HG03159 (cell line): ENCODE data around the gene RDH16.
"Not testable (repeated sequence)": the region's sequence is repeated elsewhere in the genome, so short reads cannot be mapped to it uniquely, and the experiment has no call there.

Experiments used
- ATAC-seq: cut with Tn5 transposase; IDR thresholded peaks from one replicate; pipeline ENCODE4 v1.9.1; 2021; ENCODE audit warnings: mild to moderate bottlenecking, moderate library complexity; ENCODE audit not compliant: unreplicated experiment

RDH16 gene

GRCh38 chr12:56989861-56990610 lies 32.6 kb upstream of the RDH16 start:
- no peak for ATAC-seq

DNA sequence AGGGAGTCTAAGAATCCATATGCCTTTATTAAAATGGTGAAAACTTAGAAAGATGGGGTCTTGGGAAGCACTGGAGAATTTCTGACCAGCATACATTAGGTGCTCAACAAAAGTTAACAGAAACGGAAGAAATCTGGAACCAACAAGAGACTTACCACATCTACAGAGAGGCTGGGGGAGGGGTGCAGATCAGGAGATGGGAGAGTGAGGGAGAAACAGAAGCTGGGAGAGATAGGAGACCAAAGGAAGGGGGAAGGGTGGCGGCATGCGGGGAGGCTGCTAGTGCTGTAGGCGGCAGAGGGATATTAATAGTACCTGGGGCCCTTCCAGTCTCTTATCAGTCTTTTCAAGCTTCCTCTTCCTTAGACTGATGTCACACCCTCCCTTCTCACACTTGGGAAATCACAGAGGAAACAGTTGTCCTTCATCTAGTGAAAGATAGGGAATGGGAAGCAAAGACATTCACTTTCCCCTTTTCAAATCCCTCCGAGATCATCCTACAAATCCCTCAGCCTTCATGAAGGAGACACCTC lies 30.9 kb upstream of the RDH16 start:
- no peak for ATAC-seq

DNA sequence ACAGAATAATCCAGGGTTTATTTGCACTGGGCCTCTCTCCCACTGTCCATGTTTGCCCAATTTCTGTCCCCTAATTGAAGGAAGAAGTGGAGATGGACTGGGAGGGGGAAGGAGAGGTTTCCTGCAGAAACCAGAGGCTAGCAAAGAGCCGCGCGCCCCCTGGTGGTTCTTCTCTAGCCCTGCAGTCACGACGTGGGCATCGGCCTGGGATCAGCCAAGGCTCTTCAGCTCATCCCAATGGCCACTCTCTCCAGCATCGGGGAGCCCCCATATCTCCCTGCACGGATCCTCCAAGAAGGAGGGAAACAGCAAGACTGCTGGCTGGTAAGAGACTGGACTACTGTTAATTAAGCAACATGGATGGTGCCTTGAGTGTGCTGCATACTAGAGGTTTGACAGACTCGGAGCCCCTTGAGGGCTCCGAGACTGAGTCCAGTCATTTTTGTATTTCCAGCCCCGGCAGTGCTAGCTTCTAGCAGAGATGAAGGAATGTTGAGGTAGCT lies 30.2 kb upstream of the RDH16 start:
- ATAC-seq, result no peak

GRCh38 chr12:56987011-56987410 lies 29.6 kb upstream of the RDH16 start:
- ATAC-seq, result no peak

DNA sequence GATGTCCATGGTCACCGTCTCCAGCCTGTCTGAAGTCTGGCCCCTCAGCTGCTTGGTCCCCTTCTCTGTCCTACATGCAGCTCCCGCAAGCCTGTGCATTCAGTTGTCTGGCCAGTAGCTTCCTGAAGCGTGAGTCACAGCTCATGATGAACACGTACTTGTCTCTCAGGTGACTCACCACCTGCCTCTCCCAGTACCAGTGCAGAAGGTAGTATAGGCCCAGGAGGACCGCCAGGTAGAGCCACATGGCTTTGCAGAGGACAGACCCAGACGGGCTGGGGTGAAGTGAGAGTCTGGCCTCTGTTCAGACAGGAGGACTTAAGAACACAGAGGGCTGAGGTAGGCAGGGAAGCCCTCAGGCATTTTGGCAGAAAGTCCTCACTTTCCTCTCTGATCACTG lies 28.3 kb upstream of the RDH16 start:
- not testable (repeated sequence) for ATAC-seq

DNA sequence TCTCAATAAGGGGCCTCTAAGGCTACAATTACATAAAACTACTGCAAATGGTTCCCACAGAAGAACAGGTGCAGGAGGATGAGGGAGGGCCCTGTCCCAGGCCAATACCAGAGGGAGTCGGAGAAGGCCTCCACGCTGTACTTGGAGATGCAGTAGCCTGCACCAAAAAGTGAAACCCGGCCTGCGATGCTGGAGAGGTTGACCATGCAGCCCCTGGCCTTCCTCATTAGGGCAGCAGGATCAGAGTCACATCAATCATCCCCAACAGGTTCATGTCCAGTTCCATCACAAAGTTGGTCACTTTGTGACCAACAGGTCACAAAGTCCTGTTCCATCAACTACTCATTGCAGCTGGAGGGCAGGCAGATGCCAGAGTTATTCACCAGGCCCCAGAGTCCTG lies 26.0 kb upstream of the RDH16 start:
- ATAC-seq, result no peak

- ATAC-seq, result not testable (repeated sequence)
These were observed 25.3 kb upstream of the RDH16 start for GRCh38 chr12:56982578-56983236.

DNA sequence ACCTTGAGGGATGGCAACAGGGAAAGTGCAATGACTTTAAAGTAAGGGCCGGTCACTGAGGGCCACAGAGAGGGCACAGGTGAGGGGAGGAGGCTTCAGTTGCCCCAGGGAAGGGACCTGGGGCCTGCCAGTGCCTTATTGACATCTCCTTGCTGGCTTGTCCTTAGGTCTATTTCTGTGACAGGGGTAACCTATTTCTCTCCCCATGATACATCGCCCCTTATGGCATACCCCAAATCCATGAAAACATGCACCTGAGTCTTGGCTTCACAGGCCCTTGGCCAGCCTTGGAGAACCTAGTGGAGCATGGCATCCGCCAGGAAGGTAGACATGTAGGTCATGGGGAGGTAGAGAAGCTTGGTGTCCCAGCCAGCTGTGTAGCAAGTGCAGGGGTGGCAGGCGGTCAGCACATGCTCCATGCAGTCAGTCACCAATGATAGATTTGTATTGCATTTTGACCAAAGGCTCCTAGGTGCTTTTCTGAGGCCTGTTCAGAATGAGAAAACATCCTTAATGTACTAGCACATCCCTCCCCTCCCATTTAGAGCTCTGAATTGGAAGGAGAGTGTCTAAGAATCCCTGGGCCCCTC lies 23.6 kb upstream of the RDH16 start:
- no peak for ATAC-seq

DNA sequence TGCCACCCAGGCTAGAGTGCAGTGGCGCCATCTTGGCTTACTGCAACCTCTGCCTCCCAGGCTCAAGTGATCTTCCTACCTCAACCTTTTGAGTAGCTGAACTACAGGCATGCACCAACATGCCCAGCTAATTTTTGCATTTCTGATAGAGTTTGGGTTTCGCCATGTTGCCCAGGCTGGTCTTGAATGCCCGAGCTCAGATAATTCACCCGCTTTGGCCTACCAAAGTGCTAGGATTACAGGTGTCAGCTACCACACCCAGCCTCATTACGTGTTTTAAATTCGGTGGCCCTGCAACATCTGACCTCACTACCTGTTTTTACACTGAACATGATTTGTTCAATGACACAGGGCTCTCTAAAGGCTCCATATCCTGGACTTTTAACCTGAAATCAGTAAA lies 22.9 kb upstream of the RDH16 start:
- no peak for ATAC-seq

DNA sequence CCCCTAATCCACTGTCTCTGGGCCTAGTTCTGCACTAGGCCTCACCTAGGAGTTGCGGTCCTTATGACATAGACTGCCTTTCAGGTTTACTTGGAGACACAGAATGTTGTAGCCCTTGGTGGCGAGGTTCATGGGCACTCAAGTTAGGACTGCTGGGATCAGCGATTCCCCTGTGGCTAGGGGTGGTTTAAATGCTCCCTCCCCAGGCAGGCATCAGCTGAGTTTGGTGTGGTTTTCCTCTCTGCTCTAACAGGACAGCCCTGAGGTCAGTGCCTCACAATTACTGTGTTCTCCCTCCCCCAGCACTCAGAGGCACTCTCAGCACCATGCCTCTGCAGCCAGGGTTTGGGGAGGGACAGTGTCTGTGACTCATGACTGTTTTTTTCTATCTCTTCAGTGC lies 22.2 kb upstream of the RDH16 start:
- ATAC-seq, result no peak

GRCh38 chr12:56978397-56979138 lies 21.2 kb upstream of the RDH16 start:
- ATAC-seq, result no peak

DNA sequence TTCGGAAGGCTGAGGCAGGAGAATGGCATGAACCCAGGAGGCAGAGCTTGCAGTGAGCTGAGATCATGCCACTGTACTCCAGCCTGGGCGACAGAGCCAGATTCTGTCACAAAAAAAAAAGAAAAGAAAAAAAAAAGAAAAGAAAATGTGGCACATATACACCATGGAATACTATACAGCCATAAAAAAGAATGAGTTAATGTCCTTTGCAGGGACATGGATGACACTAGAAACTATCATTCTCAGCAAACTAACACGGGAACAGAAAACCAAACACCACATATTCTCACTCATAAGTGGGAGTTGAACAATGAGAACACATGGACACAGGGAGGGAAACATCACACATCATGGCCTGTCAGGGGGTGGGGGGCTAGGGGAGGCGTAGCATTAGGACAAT lies 20.0 kb upstream of the RDH16 start:
- not testable (repeated sequence) for ATAC-seq

GRCh38 chr12:56974224-56974623 lies 16.8 kb upstream of the RDH16 start:
- not testable (repeated sequence) for ATAC-seq

- ATAC-seq, result not testable (repeated sequence)
These were observed 11.5 kb upstream of the RDH16 start for GRCh38 chr12:56968910-56969309.

- ATAC-seq, result not testable (repeated sequence)
These were observed 8.7 kb upstream of the RDH16 start for GRCh38 chr12:56965997-56966642.

DNA sequence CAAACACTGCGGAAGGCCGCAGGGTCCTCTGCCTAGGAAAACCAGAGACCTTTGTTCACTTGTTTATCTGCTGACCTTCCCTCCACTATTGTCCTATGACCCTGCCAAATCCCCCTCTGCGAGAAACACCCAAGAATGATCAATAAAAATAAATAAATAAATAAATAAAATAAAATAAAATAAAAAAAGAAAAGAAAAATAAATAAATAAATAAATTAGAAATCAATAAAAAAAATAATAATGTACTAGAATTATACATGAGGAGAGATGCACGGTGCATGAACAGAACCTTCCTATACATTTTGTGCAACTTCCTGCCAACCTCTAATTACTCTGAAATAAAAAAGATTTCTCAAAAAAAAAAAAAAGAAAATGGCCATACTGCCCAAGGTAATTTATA lies 7.7 kb upstream of the RDH16 start:
- ATAC-seq, result not testable (repeated sequence)

DNA sequence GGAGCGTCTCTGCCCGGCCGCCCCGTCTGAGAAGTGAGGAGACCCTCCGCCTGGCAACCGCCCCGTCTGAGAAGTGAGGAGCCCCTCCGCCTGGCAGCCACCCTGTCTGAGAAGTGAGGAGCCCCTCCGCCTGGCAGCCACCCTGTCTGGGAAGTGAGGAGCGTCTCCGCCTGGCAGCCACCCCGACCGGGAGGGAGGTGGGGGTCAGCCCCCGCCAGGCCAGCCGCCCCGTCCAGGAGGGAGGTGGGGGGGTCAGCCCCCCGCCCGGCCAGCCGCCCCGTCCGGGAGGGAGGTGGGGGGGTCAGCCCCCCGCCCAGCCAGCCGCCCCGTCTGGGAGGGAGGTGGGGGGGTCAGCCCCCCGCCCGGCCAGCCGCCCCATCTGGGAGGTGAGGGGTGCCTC lies 6.1 kb upstream of the RDH16 start:
- ATAC-seq, result not testable (repeated sequence)

GRCh38 chr12:56962247-56962646 lies 4.8 kb upstream of the RDH16 start:
- not testable (repeated sequence) for ATAC-seq

GRCh38 chr12:56958422-56958821 lies 1.0 kb upstream of the RDH16 start:
- ATAC-seq, result no peak

- no peak for ATAC-seq
These were observed 1.7 kb downstream of the RDH16 start for GRCh38 chr12:56955631-56956256.
